Measurements from ENCODE around the gene SPATS2.

DNA sequence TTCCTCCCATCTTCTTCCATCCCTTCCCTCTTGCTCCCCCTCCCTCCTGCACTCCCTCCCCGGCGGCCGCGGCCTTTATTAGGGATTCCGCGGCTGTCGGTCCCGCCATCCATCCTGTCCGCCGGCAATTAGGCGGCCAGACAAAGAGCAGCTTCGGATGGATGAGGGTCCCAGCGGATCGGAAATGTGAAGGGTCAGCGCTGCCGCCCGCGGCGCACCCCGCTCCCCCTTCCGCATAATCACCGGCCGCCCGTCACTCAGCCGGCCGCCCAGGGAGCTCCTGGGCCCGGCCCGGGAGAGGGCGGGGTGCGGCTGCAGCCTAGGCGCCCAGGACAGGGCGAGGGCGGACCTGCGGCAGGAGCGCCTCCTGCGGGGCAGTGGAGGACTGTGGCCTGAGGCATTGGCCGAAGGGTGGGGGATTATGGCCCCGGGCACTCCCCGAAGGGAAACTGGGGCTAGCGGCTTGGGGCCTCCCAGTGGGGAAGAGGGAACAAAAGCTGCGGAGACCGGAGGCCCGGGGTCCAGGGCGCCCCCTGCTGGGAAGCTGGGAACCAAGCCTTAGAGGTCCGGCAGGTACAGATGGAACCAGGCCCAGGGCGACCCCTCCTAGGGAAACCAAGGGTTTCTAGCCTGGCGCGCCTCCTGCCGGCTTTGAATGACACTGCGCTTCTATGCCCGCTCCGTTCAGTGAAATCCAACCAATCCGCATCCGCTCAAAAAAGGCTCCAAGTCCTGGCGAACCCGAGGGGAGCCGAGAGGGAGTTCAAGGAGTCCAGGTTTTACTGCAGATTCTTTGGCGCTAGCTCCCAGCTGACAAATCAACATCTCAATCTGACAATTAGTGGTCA lies 25.0 kb upstream of the SPATS2 start:
- TF ChIP-seq CTCF (IDR thresholded peaks at IDR 0.05; ENCODE audit: insufficient read depth, low read depth, low read length) (peak; percentile 73), EZH2 (IDR thresholded peaks at IDR 0.05; ENCODE audit: insufficient read depth, low read length) (peak; percentile 94)
